PC-3 (cell line): Measurements from ENCODE around the gene DDX54. TPM values are rescaled to one million over a fixed set of nuclear protein-coding genes. Genes with fewer than 3 reads are reported as not detected.

ENCODE experiments used
- ATAC-seq: fragments of 200-7000 bp; cut with Tn5 transposase; 2 replicates; pipeline ENCODE4 v1.9.1; 2020; ENCODE audit warnings: mild to moderate bottlenecking, moderate library complexity
- BruUV-seq: library from RNA; stranded (reverse); fragments of 400-500 nt; replicated peaks from 2 replicates; lab custom pipeline; 2021; lab: Mats Ljungman, UMichigan
- CTCF ChIA-PET: fragments of 300-600 bp; sonication (Branson Sonifier 250); formaldehyde crosslinking; loops from one replicate; lab custom pipeline; 2022; ENCODE audit warnings: antibody characterized with exemption; lab: Charles Lee
- POLR2A ChIA-PET: fragments of 300-600 bp; sonication (Branson Sonifier 250); formaldehyde crosslinking; loops from one replicate; lab custom pipeline; 2022; ENCODE audit warnings: antibody characterized with exemption; ENCODE audit not compliant: unreplicated experiment; lab: Charles Lee
- DNase-seq: peaks from one replicate; pipeline ENCODE4 v3.0.0-alpha.2; 2015
- H2AFZ ChIP-seq: fragments of 300-600 bp; sonication (generic); 2 replicates; pipeline ENCODE4 v1.6.0; 2016; ENCODE audit warnings: antibody characterized with exemption, low read length
- H3F3A ChIP-seq: fragments of 300-600 bp; sonication (generic); one replicate; pipeline ENCODE4 v1.6.0; 2017; ENCODE audit warnings: antibody characterized with exemption, low read length, control low read depth, mild to moderate bottlenecking; ENCODE audit not compliant: unreplicated experiment
- H3K27ac ChIP-seq: fragments of 300-600 bp; sonication (generic); 2 replicates; pipeline ENCODE4 v1.5.1; 2016; ENCODE audit warnings: mild to moderate bottlenecking, low read length
- H3K27me3 ChIP-seq: fragments of 300-600 bp; sonication (generic); 2 replicates; pipeline ENCODE4 v1.6.1; 2016; ENCODE audit warnings: low read length, mixed read lengths
- H3K36me3 ChIP-seq: fragments of 300-600 bp; sonication (generic); 2 replicates; pipeline ENCODE4 v1.6.1; 2016; ENCODE audit warnings: low read depth, mixed run types, low read length, mixed read lengths
- H3K4me1 ChIP-seq: fragments of 300-600 bp; sonication (generic); 2 replicates; pipeline ENCODE4 v1.5.1; 2016; ENCODE audit warnings: low read length; ENCODE audit not compliant: insufficient read depth
- H3K4me2 ChIP-seq: fragments of 300-600 bp; sonication (generic); 2 replicates; pipeline ENCODE4 v1.6.0; 2016; ENCODE audit warnings: low read length
- H3K4me3 ChIP-seq: fragments of 300-600 bp; sonication (generic); 2 replicates; pipeline ENCODE4 v1.5.1; 2016; ENCODE audit warnings: mild to moderate bottlenecking, low read length, mixed read lengths
- H3K79me2 ChIP-seq: fragments of 300-600 bp; sonication (generic); 2 replicates; pipeline ENCODE4 v1.6.1; 2017; ENCODE audit warnings: low read length, mixed read lengths
- H3K9ac ChIP-seq: fragments of 300-600 bp; sonication (generic); 2 replicates; pipeline ENCODE4 v1.6.0; 2016; ENCODE audit warnings: mild to moderate bottlenecking, low read length
- H3K9me2 ChIP-seq: fragments of 300-600 bp; sonication (generic); replicated peaks from 2 replicates; pipeline ENCODE4 v1.6.1; 2016; ENCODE audit warnings: mixed run types, low read length, mixed read lengths
- H3K9me3 ChIP-seq: fragments of 300-600 bp; sonication (generic); 2 replicates; pipeline ENCODE4 v1.6.1; 2016; ENCODE audit warnings: low read length, mixed read lengths
- H4K20me1 ChIP-seq: fragments of 300-600 bp; sonication (generic); 2 replicates; pipeline ENCODE4 v1.6.1; 2016; ENCODE audit warnings: low read length, mixed read lengths
- EZH2 ChIP-seq: fragments of 300-600 bp; sonication (generic); IDR thresholded peaks from one replicate; pipeline ENCODE4 v1.6.1; 2017; ENCODE audit warnings: antibody characterized with exemption, mild to moderate bottlenecking, low read length; ENCODE audit not compliant: unreplicated experiment
- EZH2phosphoT487 ChIP-seq: fragments of 300-600 bp; sonication (generic); IDR thresholded peaks from 2 replicates; pipeline ENCODE4 v1.6.1; 2018; ENCODE audit warnings: mild to moderate bottlenecking, antibody characterized with exemption, low read length, borderline replicate concordance
- intact Hi-C: fragments of 100-400 bp; cut with micrococcal nuclease; formaldehyde crosslinking; loops from 2 replicates; pipeline ENCODE4 v1.9.0; 2023
- total RNA-seq: library from RNA; depleted of rRNA; stranded (reverse); fragments of >200 nt; gene quantifications from 2 replicates; pipeline ENCODE4 v1.2.3, GENCODE V29; 2014
- TF ChIP-seq, protein P1 (sequence below): fragments of 300-600 bp; sonication (generic); conservative IDR thresholded peaks from 2 replicates; pipeline ENCODE4 v1.5.1; 2017; ENCODE audit warnings: antibody characterized with exemption, low read depth, mild to moderate bottlenecking, low read length

The DDX54 gene
- total RNA-seq, 1 experiment from 2014 or later: 158 TPM

DNA sequence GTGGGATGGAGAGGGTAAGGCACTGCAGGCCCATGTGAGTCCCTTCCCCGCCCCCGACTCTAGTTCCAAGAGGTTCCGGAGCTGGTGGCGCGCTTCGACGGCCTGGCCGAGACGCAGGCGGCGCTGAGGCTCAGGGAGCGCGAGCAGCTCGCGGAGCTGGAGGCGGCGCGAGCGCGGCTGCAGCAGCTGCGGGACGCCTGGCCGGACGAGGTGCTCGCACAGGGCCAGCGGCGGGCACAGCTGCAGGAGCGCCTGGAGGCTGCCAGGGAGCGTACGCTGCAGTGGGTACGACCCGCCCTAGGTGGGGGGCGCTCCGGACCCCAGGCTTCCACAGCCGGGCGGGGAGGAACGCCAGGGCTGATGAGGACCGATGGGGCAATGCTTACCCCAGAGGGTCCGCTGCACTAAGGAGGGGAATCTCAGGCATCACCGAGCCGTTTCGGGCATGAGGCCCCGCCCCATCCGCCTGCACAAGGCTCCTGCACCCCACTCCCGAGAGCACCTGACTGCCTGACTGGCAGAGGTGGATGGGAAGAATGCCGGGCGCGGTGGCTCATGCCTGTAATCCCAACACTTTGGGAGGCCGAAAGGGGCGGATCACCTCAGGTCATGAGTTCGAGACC is 30.8 kb downstream of the DDX54 start:
- TF ChIP-seq EZH2 (no peak), EZH2phosphoT487 (no peak)
- TF ChIP-seq, protein P1, sequence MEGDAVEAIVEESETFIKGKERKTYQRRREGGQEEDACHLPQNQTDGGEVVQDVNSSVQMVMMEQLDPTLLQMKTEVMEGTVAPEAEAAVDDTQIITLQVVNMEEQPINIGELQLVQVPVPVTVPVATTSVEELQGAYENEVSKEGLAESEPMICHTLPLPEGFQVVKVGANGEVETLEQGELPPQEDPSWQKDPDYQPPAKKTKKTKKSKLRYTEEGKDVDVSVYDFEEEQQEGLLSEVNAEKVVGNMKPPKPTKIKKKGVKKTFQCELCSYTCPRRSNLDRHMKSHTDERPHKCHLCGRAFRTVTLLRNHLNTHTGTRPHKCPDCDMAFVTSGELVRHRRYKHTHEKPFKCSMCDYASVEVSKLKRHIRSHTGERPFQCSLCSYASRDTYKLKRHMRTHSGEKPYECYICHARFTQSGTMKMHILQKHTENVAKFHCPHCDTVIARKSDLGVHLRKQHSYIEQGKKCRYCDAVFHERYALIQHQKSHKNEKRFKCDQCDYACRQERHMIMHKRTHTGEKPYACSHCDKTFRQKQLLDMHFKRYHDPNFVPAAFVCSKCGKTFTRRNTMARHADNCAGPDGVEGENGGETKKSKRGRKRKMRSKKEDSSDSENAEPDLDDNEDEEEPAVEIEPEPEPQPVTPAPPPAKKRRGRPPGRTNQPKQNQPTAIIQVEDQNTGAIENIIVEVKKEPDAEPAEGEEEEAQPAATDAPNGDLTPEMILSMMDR: no peak
- H3K9me2 ChIP-seq: no peaks in the 10 kb centered on the region
- no peak overlapping the region for H3K4me3 ChIP-seq
- intact Hi-C loops: loop anchor here (10.0 kb wide), 1 partner anchor 60 kb away; no protein-coding TSS in a partner anchor
- ChIA-PET CTCF (no interaction called here), POLR2A (no interaction called here)
- no peak overlapping the region for H2AFZ ChIP-seq
- no TSS peak for BruUV-seq
- H4K20me1 ChIP-seq: no peaks in the 10 kb centered on the region
- peaks cover 20% of the 10 kb centered on the region; the same call in 1 of the 2 replicates for H3K36me3 ChIP-seq
- H3K27me3 ChIP-seq: no peaks in the 10 kb centered on the region
- no peaks in the 10 kb centered on the region for H3F3A ChIP-seq
- no peaks in the 10 kb centered on the region for H3K9me3 ChIP-seq
- H3K9ac ChIP-seq: no peak overlapping the region
- no peak overlapping the region for H3K27ac ChIP-seq
- DNase-seq (no peak), ATAC-seq (no peak)
- H3K4me2 ChIP-seq: no peak overlapping the region
- peaks cover 7% of the 10 kb centered on the region; the same call in 1 of the 2 replicates for H3K4me1 ChIP-seq
- no peaks in the 10 kb centered on the region for H3K79me2 ChIP-seq

GRCh38 chr12:113152835-113153814 is 32.2 kb downstream of the DDX54 start:
- BruUV-seq: no TSS peak
- DNase-seq (peak; percentile 88), ATAC-seq (peak; percentile 93)
- Histone ChIP-seq H3K4me1 (peaks cover 7% of the 10 kb centered on the region; the same call in 1 of the 2 replicates), H3K36me3 (peaks cover 7% of the 10 kb centered on the region; the same call in 1 of the 2 replicates), H4K20me1 (no peaks in the 10 kb centered on the region), H2AFZ (peak overlapping the region; percentile 93), H3F3A (no peaks in the 10 kb centered on the region), H3K4me2 (peak overlapping the region; percentile 93), H3K9me3 (no peaks in the 10 kb centered on the region), H3K27ac (no peak overlapping the region), H3K9ac (peak overlapping the region; percentile 25; the same call in 1 of the 2 replicates), H3K27me3 (no peaks in the 10 kb centered on the region), H3K4me3 (peak overlapping the region; percentile 68), H3K79me2 (no peaks in the 10 kb centered on the region), H3K9me2 (no peaks in the 10 kb centered on the region)
- TF ChIP-seq, protein P1: peak; percentile 76
- TF ChIP-seq EZH2phosphoT487: no peak
- POLR2A ChIA-PET: no interaction called here
- CTCF ChIA-PET: interaction anchor here (0.5 to 2.3 kb wide), 5 partner anchors 21 to 230 kb away, joined by 3 to 23 read pairs (median 3); no protein-coding TSS in a partner anchor
- intact Hi-C loops: loop anchor here (1.0 to 10.0 kb wide), 2 partner anchors 58 to 105 kb away; no protein-coding TSS in a partner anchor
